GM19035 (cell line): ENCODE results near the gene ABCG8.
"Not testable (repeated sequence)": the region's sequence is repeated elsewhere in the genome, so short reads cannot be mapped to it uniquely, and the experiment has no call there.

ENCODE experiments used
- ATAC-seq: cut with Tn5 transposase; IDR thresholded peaks from one replicate; pipeline ENCODE4 v1.9.1; 2021; ENCODE audit not compliant: unreplicated experiment

ABCG8 gene

DNA sequence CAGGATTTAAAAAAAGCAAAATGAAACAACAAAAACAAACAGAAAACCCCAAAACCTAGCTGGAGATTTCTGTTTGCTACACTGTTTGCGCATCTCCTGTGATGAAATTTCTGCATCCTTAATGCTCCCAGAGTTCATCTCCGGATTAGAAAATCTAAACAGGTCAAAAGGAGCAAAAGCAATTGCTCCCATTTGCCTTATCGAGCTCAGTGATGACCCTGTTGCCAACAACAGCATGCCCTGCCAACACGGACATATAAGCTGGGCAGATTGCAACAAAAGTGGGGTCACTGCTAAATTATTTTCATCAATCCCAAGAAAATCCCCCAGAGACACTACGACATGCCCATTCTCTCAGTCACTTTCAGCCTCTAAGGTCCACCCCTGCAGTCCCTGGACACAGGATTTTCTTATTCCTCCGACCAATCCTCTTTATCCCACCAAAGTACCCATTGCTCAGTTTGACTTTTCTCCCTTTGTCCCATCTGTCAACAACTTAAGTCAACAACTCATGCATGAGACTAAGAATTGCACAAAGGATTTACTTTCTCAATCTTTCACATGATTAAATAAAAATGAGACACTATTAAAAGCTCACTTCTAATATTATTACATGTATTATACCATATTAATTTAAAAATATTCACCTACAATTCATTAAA lies 67.8 kb downstream of the ABCG8 start:
- ATAC-seq: no peak

- not testable (repeated sequence) for ATAC-seq
Observed at GRCh38 chr2:43911136-43911790, 72.5 kb downstream of the ABCG8 start.

- no peak for ATAC-seq
Observed at GRCh38 chr2:43924463-43924862, 85.7 kb downstream of the ABCG8 start.

GRCh38 chr2:43925431-43925830 lies 86.7 kb downstream of the ABCG8 start:
- ATAC-seq: no peak

DNA sequence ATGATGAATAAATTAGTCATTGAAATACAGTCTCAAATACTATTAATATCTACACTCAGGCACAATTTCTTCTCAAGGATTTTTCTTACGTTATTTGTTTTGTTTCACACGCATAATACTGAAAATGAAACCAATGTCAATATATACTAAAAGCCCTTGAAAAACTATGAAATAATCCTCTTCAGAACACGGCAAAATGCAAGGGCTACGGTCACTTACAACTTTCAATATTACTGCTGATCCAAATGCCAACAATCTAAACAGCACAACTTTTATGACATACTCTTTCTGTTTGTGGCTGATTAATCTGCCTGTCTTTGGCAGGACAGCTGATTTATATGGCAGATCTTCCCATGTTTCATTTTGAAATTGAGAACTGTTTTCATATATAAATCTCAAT lies 88.7 kb downstream of the ABCG8 start:
- no peak for ATAC-seq

- ATAC-seq: no peak
Observed at GRCh38 chr2:43931293-43931692, 92.5 kb downstream of the ABCG8 start.
